Measurements from ENCODE around the gene KLHL29. TPM values are rescaled to one million over a fixed set of nuclear protein-coding genes. Genes with fewer than 3 reads are reported as not detected.

KLHL29 gene
- polyA plus RNA-seq, 1 donor from 2014 or later = 42.4 TPM

- Histone ChIP-seq H3K79me2 (replicated peaks; ENCODE audit: insufficient read depth, low read length) (no peaks in the 10 kb centered on the region), H4K20me1 (ENCODE audit: insufficient read depth) (no peaks in the 10 kb centered on the region), H3K4me3 (ENCODE audit: low read length) (no peak overlapping the region), H3K27me3 (ENCODE audit: insufficient read depth, low read depth, low read length) (no peaks in the 10 kb centered on the region), H3K36me3 (ENCODE audit: insufficient read depth, low read length) (peaks cover 13% of the 10 kb centered on the region), H3K4me2 (ENCODE audit: low read length) (no peak overlapping the region), H3K9me3 (ENCODE audit: low read length) (no peaks in the 10 kb centered on the region), H3K9me2 (ENCODE audit: insufficient read depth, low read length) (no peaks in the 10 kb centered on the region), H3K27ac (ENCODE audit: low read length) (no peak overlapping the region), H2AFZ (ENCODE audit: low read depth, low read length) (no peak overlapping the region), H3K9ac (ENCODE audit: low read length) (no peak overlapping the region), H3F3A (ENCODE audit: insufficient read depth, low read length, poor library complexity, severe bottlenecking) (no peaks in the 10 kb centered on the region)
- TF ChIP-seq EP300 (conservative IDR thresholded peaks at IDR 0.05; ENCODE audit: poor library complexity, severe bottlenecking) = no peak
- no peak for TF ChIP-seq POLR2AphosphoS5 (IDR thresholded peaks at IDR 0.05)
- TF ChIP-seq REST (IDR thresholded peaks at IDR 0.05; ENCODE audit: borderline replicate concordance) = no peak
- no peak for TF ChIP-seq EZH2 (IDR thresholded peaks at IDR 0.05; ENCODE audit: borderline replicate concordance, insufficient read depth, low read length, poor library complexity, severe bottlenecking)
- TF ChIP-seq, protein P1, sequence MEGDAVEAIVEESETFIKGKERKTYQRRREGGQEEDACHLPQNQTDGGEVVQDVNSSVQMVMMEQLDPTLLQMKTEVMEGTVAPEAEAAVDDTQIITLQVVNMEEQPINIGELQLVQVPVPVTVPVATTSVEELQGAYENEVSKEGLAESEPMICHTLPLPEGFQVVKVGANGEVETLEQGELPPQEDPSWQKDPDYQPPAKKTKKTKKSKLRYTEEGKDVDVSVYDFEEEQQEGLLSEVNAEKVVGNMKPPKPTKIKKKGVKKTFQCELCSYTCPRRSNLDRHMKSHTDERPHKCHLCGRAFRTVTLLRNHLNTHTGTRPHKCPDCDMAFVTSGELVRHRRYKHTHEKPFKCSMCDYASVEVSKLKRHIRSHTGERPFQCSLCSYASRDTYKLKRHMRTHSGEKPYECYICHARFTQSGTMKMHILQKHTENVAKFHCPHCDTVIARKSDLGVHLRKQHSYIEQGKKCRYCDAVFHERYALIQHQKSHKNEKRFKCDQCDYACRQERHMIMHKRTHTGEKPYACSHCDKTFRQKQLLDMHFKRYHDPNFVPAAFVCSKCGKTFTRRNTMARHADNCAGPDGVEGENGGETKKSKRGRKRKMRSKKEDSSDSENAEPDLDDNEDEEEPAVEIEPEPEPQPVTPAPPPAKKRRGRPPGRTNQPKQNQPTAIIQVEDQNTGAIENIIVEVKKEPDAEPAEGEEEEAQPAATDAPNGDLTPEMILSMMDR (IDR thresholded peaks at IDR 0.05; ENCODE audit: poor library complexity, severe bottlenecking) = no peak
- TF ChIP-seq MXI1 (conservative IDR thresholded peaks at IDR 0.05; ENCODE audit: poor library complexity, severe bottlenecking) = no peak
Measured at GRCh38 chr2:23706613-23707078, 321.7 kb downstream of the KLHL29 start.

- Histone ChIP-seq H3K79me2 (replicated peaks; ENCODE audit: insufficient read depth, low read length) (no peaks in the 10 kb centered on the region), H3K27me3 (ENCODE audit: insufficient read depth, low read depth, low read length) (no peaks in the 10 kb centered on the region), H4K20me1 (ENCODE audit: insufficient read depth) (no peaks in the 10 kb centered on the region), H3K4me3 (ENCODE audit: low read length) (no peak overlapping the region), H3K36me3 (ENCODE audit: insufficient read depth, low read length) (peaks cover 13% of the 10 kb centered on the region), H3K9me3 (ENCODE audit: low read length) (no peaks in the 10 kb centered on the region), H2AFZ (ENCODE audit: low read depth, low read length) (no peak overlapping the region), H3K9me2 (ENCODE audit: insufficient read depth, low read length) (no peaks in the 10 kb centered on the region), H3F3A (ENCODE audit: insufficient read depth, low read length, poor library complexity, severe bottlenecking) (no peaks in the 10 kb centered on the region), H3K9ac (ENCODE audit: low read length) (no peak overlapping the region), H3K27ac (ENCODE audit: low read length) (no peak overlapping the region), H3K4me2 (ENCODE audit: low read length) (no peak overlapping the region)
- TF ChIP-seq POLR2AphosphoS5 (IDR thresholded peaks at IDR 0.05) (no peak), RAD21 (conservative IDR thresholded peaks at IDR 0.05) (no peak)
- TF ChIP-seq, protein P1 (IDR thresholded peaks at IDR 0.05; ENCODE audit: poor library complexity, severe bottlenecking) = no peak
Measured at GRCh38 chr2:23707096-23707495, 322.1 kb downstream of the KLHL29 start.
